SH-SY5Y (cell line): ENCODE results near the gene MAP3K6.

ENCODE experiments used
- GATA2 ChIP-seq: IDR thresholded peaks from 2 replicates; pipeline ENCODE4 v1.6.1; 2011; ENCODE audit warnings: mild to moderate bottlenecking, low read depth, low read length
- GATA3 ChIP-seq: IDR thresholded peaks from 2 replicates; pipeline ENCODE4 v1.6.1; 2011; ENCODE audit warnings: low read depth, mild to moderate bottlenecking, low read length, moderate library complexity

Gene MAP3K6

GRCh38 chr1:27366411-27367159 lies at the start of gene MAP3K6:
Gene MAP3K6, minus strand, starts transcription at chr1:27366961. Its CDS starts 364 bp downstream, at chr1:27366597.
- no peak for TF ChIP-seq GATA2
- no peak for TF ChIP-seq GATA3

GRCh38 chr1:27414091-27414490 lies 47.3 kb upstream of the MAP3K6 start:
- TF ChIP-seq GATA3: no peak
- TF ChIP-seq GATA2: no peak

GRCh38 chr1:27413004-27413403 lies 46.2 kb upstream of the MAP3K6 start:
- no peak for TF ChIP-seq GATA3
- no peak for TF ChIP-seq GATA2

GRCh38 chr1:27412502-27412901 lies 45.7 kb upstream of the MAP3K6 start:
- TF ChIP-seq GATA3 (no peak), GATA2 (no peak)

GRCh38 chr1:27410709-27411108 lies 43.9 kb upstream of the MAP3K6 start:
- TF ChIP-seq GATA2 (no peak), GATA3 (no peak)

- TF ChIP-seq GATA3 (no peak), GATA2 (no peak)
Measured at GRCh38 chr1:27409669-27410068, 42.9 kb upstream of the MAP3K6 start.

- TF ChIP-seq GATA2 (no peak), GATA3 (no peak)
Measured at GRCh38 chr1:27408151-27408550, 41.4 kb upstream of the MAP3K6 start.

- no peak for TF ChIP-seq GATA3
- TF ChIP-seq GATA2: no peak
Measured at GRCh38 chr1:27406362-27406680, 39.6 kb upstream of the MAP3K6 start.

- TF ChIP-seq GATA2 (no peak), GATA3 (no peak)
Measured at GRCh38 chr1:27405074-27405473, 38.3 kb upstream of the MAP3K6 start.

- TF ChIP-seq GATA2: no peak
- TF ChIP-seq GATA3: no peak
Measured at GRCh38 chr1:27403931-27404330, 37.2 kb upstream of the MAP3K6 start.

GRCh38 chr1:27403065-27403726 lies 36.4 kb upstream of the MAP3K6 start:
- TF ChIP-seq GATA3: no peak
- TF ChIP-seq GATA2: no peak

- TF ChIP-seq GATA2 (no peak), GATA3 (no peak)
Measured at GRCh38 chr1:27402349-27402754, 35.6 kb upstream of the MAP3K6 start.

- no peak for TF ChIP-seq GATA3
- no peak for TF ChIP-seq GATA2
Measured at GRCh38 chr1:27400963-27401341, 34.2 kb upstream of the MAP3K6 start.

GRCh38 chr1:27400082-27400962 lies 33.6 kb upstream of the MAP3K6 start:
- no peak for TF ChIP-seq GATA2
- no peak for TF ChIP-seq GATA3

- no peak for TF ChIP-seq GATA2
- TF ChIP-seq GATA3: no peak
Measured at GRCh38 chr1:27399251-27400025, 32.7 kb upstream of the MAP3K6 start.
